Lung (tissue), 12 donors: Measurements from ENCODE around the gene AIRE. TPM values are rescaled to one million over a fixed set of nuclear protein-coding genes. Genes with fewer than 3 reads are reported as not detected.

Experiments
- ATAC-seq: fragments of 200-7000 bp; cut with Tn5 transposase; one replicate; pipeline ENCODE4 v1.9.1; 2020; ENCODE audit warnings: moderate number of reproducible peaks; ENCODE audit not compliant: insufficient read depth, low FRiP score
- DNase-seq, 3 donors: peaks; one replicate each; pipeline ENCODE4 v3.0.0-alpha.2; 2013 to 2017
- H3K27ac ChIP-seq, 2 donors: one replicate each; pipeline ENCODE4 v1.5.1; 2013; ENCODE audit warnings: mild to moderate bottlenecking in 2 of 2, moderate library complexity in 2 of 2, control low read depth in 1 of 2, inconsistent platforms in 1 of 2, low read depth in 1 of 2, low read length in 1 of 2
- H3K27me3 ChIP-seq, 3 donors: one replicate each; pipeline ENCODE4 v1.5.1; 2013; ENCODE audit warnings: low read length in 2 of 3; ENCODE audit not compliant: control insufficient read depth in 3 of 3, insufficient read depth in 3 of 3
- H3K36me3 ChIP-seq, 4 donors: one replicate each; pipeline ENCODE4 v1.5.1; 2013; ENCODE audit warnings: low read length in 4 of 4, mild to moderate bottlenecking in 1 of 4, moderate library complexity in 1 of 4; ENCODE audit not compliant: control insufficient read depth in 4 of 4, insufficient read depth in 4 of 4
- H3K4me1 ChIP-seq, 5 donors: one replicate each; pipeline ENCODE4 v1.5.1; 2013; ENCODE audit warnings: low read length in 5 of 5, mild to moderate bottlenecking in 2 of 5, moderate library complexity in 1 of 5; ENCODE audit not compliant: control insufficient read depth in 5 of 5, insufficient read depth in 5 of 5
- H3K4me3 ChIP-seq: one replicate; pipeline ENCODE4 v1.5.1; 2013; ENCODE audit warnings: mild to moderate bottlenecking, control low read depth, moderate library complexity
- H3K9ac ChIP-seq, 2 donors: one replicate each; pipeline ENCODE4 v1.5.1; 2013; ENCODE audit warnings: low read length in 2 of 2, control low read depth in 1 of 2; ENCODE audit not compliant: insufficient read depth in 1 of 2
- H3K9me3 ChIP-seq, 4 donors: one replicate each; pipeline ENCODE4 v1.5.1; 2013; ENCODE audit warnings: low read length in 3 of 4, mild to moderate bottlenecking in 1 of 4, moderate library complexity in 1 of 4; ENCODE audit not compliant: control insufficient read depth in 4 of 4, insufficient read depth in 3 of 4
- CTCF ChIP-seq: IDR thresholded peaks from 2 replicates; pipeline ENCODE4 v1.5.1; 2012; ENCODE audit warnings: mild to moderate bottlenecking; ENCODE audit errors: control extremely low read depth, extremely low read depth
- WGBS, 2 donors: extraction: QIAGEN DNeasy Blood & Tissue Kit; methylation state at CpG; one replicate each; pipeline ENCODE4 v1.1.7; 2013; 5-methylcytosine and 5-hydroxymethylcytosine counted together
- polyA plus RNA-seq, 2 donors: library from polyadenylated mRNA; stranded (reverse); fragments of 200-250 nt; gene quantifications; one replicate each; pipeline ENCODE4 v1.2.1, GENCODE V29; 2013
- total RNA-seq, 2 donors: library from RNA; depleted of rRNA in 1 of 2; stranded (reverse); fragments of >200 nt in 1 of 2; gene quantifications; one replicate each; pipeline ENCODE4 v1.2.1, GENCODE V29; 2014 to 2021
- donor health status: control.
- donor health status: control.
- donor health status: Bipolar disorder and iron deficiency.
- donor health status: healthy.
- donor health status: DM: yes; HTN: yes; CAD: no.

AIRE gene
- total and polyA plus RNA-seq, 4 donors = 0.37 TPM; not detected in 3

- Histone ChIP-seq H3K27ac (no peak overlapping the region), H3K4me1 (peaks cover 0 to 15% (median 4%) of the 10 kb centered on the region in 5 donors), H3K9ac (no peak overlapping the region), H3K27me3 (peaks cover 0 to 25% (median 0%) of the 10 kb centered on the region in 3 donors), H3K9me3 (no peaks in the 10 kb centered on the region), H3K4me3 (no peak overlapping the region), H3K36me3 (no peaks in the 10 kb centered on the region)
- no peak for DNase-seq
- 77 to 82% methylated on average over 29 to 31 of the region's 31 CpGs for WGBS, 2 donors
- ATAC-seq = no peak
- no peak for TF ChIP-seq CTCF
Observed at GRCh38 chr21:44286716-44287632, 1.3 kb downstream of the AIRE start.

- Histone ChIP-seq H3K9me3 (no peaks in the 10 kb centered on the region), H3K27me3 (peaks cover 0 to 25% (median 0%) of the 10 kb centered on the region in 3 donors), H3K9ac (no peak overlapping the region), H3K4me3 (no peak overlapping the region), H3K4me1 (peaks cover 0 to 14% (median 4%) of the 10 kb centered on the region in 5 donors), H3K36me3 (no peaks in the 10 kb centered on the region), H3K27ac (no peak overlapping the region)
- ATAC-seq (no peak), DNase-seq (no peak)
- TF ChIP-seq CTCF = no peak
- WGBS, 2 donors = 93 to 94% methylated on average over 23 of the region's 23 CpGs
Observed at GRCh38 chr21:44288251-44289110, 2.8 kb downstream of the AIRE start.

GRCh38 chr21:44289381-44290010 lies 3.8 kb downstream of the AIRE start:
- H3K27me3 ChIP-seq = peaks cover 0 to 25% (median 0%) of the 10 kb centered on the region in 3 donors
- no peaks in the 10 kb centered on the region for H3K9me3 ChIP-seq
- DNase-seq (no peak), ATAC-seq (no peak)
- H3K9ac ChIP-seq = no peak overlapping the region
- H3K27ac ChIP-seq = no peak overlapping the region
- peaks cover 0 to 8% (median 4%) of the 10 kb centered on the region in 5 donors for H3K4me1 ChIP-seq
- H3K36me3 ChIP-seq = no peaks in the 10 kb centered on the region
- 88 to 95% methylated on average over 24 of the region's 24 CpGs for WGBS, 2 donors
- TF ChIP-seq CTCF = no peak
- no peak overlapping the region for H3K4me3 ChIP-seq
